SK-N-MC (cell line): ENCODE data around the gene OR10A7.
"Not testable (repeated sequence)": the region's sequence is repeated elsewhere in the genome, so short reads cannot be mapped to it uniquely, and the experiment has no call there.

Source experiments
- EZH2 ChIP-seq: fragments of 200-600 bp; sonication (generic); IDR thresholded peaks from one replicate; pipeline ENCODE4 v1.6.1; 2017; ENCODE audit warnings: antibody characterized with exemption
- POLR2AphosphoS5 ChIP-seq: IDR thresholded peaks from 2 replicates; pipeline ENCODE4 v1.6.1; 2012; ENCODE audit warnings: mild to moderate bottlenecking, low read depth, low read length, borderline replicate concordance

- not testable (repeated sequence) for TF ChIP-seq POLR2AphosphoS5, EZH2
These were observed 49.0 kb upstream of the OR10A7 start for GRCh38 chr12:55171846-55172245.
